HL-60/S4 treated with phorbol 12-myristate 13-acetate at 8.2 ng/mL for 4 days and 3 days (cell line): ENCODE data around the gene WBP4.
"Not testable (repeated sequence)": the region's sequence is repeated elsewhere in the genome, so short reads cannot be mapped to it uniquely, and the experiment has no call there.

ENCODE experiments used
- in situ Hi-C: fragments of 300-500 bp; cut with MboI; formaldehyde crosslinking; loops from 2 replicates; pipeline ENCODE4 v1.15.0; 2022; ENCODE audit warnings: low sequenced_read_pairs

WBP4 gene

DNA sequence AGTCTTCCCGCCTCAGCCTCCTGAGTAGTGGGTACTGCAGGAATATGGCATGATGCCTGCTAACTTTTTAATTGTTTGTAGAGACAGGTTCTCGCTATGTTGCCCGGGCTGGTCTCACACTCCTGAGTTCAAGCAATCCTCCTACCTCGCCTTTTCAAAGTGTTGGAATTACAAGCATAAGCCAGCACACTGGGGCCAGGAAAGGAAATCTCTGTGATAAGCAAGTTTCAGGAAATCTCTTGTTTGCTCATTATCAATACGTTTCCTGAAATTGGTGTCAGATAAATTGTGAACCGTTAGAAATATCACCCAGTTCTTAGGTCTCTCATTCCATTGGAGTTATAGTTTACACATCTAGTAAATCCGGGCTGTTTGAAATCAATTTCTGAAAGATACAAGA, 14.2 kb downstream of the WBP4 start:
- in situ Hi-C loops: no loop called here

DNA sequence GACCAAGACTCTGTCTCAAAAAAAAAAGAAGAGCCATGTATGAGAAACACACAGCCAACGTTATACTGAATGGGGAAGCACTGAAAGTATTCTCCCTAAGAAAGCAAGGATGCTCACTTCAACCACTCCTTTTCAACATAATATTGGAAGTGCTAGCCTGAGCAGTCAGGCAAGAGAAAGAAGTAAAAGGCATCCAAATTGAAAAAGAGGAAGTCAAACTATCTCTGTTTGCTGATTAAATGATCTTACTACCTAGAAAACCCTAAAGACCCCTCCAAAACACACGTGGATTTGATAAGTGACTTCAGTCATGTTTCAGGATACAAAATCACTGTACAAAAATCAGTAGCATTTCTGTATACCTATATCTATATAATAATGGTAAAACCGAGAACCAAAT, 16.2 kb downstream of the WBP4 start:
- in situ Hi-C loops: no loop called here

GRCh38 chr13:41079725-41080124, 18.4 kb downstream of the WBP4 start:
- in situ Hi-C loops: no loop called here

DNA sequence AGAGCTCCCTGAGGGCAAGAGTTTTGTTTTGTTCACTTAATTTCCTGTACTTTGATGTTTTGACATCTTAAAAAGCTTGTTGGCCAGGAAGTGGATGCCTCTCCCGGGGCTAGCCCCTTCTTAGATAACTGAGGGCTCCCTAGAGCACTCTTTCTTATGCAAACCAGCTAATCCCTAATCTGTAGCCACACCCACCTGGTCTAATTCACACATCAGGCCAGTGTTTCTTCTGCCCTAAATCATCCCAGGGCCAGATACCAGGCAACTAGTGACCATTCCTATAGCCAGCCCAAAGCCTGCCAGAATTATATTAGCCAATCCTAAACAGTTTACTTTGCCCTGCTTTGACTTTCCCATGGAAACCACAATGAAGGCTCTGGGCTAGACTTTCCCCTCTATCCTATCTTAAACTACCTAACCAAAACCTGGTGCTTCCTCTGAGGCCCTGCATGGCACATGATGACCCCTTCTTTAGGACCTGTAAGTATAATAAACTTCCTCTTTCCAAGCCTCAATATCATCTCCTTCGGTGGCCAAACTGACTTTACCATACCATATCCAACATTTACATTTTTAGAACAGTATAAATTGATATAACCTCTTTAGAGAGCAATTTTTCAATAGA, 24.8 kb downstream of the WBP4 start:
- in situ Hi-C loops: no loop called here

- in situ Hi-C loops: not testable (repeated sequence)
Measured at GRCh38 chr13:41095681-41096080, 34.4 kb downstream of the WBP4 start.

DNA sequence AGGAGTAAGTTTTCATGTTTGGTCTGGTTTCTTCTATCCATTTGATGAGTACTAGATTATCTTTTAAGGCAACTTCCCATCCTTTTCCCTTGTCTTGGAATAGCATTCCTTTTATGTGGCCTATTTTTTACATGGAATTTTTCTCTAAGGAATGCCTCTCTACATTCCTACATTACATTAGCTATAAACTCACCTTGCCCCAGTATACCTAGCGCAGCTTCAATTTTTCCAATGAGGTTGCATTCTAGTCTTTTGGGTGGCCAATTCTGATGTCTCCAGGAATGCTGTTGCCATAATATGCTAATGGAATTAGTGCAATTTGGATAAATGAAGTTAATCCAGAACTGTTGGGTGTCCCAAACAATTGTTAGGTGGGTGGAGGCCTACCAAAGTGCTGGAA, 37.5 kb downstream of the WBP4 start:
- in situ Hi-C loops: no loop called here

- in situ Hi-C loops: no loop called here
Measured at GRCh38 chr13:41099986-41100385, 38.7 kb downstream of the WBP4 start.

DNA sequence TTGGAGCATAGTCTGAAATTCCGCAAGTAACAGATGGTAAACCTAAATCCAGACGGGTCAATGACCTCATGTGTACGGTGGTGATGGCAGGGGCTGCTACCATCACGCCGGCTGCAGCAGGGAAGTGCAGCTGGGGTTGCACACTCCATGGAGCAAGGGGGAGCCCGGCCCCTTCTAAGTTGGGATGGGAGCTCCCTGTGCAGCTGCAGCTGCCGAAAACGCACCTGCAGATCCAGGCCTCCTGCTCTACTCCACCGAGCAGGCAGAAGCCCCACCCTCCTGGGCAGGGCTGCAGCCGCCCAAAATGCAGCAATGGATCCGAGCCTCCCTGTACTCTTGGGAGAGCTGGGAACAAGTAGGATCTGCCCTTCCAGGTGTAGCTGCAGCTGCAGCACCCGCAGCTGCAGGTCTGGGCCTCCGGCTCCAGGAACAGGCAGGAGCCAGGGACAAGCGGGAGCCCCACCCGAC, 45.8 kb downstream of the WBP4 start:
- in situ Hi-C loops: no loop called here

DNA sequence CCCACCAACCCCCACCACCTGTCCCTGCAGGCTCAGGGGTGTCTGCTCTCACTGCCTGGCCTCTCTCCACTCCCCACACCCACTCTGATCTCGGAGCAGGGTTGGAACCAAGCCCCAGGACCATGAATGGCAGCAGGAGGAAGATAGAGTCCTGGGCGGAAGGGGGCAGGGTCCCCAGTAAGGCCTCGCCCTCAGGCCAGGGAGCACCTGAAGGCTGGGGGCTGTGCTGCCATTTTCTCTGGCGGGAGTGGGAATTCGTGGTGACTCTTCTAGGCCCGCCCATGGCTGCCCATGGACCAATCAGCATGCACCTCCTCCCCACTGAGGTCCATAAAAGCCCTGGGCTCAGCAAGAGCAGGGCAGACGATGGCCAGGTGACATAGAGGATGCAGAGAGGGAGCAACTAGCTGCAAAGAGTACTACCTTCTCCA, 46.3 kb downstream of the WBP4 start:
- in situ Hi-C loops: no loop called here

GRCh38 chr13:41111454-41111853, 50.1 kb downstream of the WBP4 start:
- in situ Hi-C loops: no loop called here

GRCh38 chr13:41117869-41118268, 56.6 kb downstream of the WBP4 start:
- in situ Hi-C loops: no loop called here

DNA sequence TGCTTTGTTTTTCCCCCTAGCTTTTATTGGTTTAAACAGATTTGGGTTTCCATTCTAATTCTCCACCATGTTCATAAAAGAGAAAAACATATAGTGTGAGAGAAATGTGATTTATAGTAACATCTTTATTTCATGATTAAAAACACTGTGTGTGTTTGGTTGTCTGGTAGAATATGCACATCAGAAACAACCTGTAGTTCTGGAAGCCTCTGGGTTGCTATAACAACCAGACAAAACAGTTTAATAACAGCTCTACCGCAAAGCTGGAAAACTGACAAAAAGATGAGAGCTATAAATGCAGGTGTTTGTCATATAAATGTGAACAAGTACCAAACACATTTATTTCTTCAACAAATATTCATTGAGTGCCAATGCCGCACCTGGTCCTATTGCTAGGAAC, 61.5 kb downstream of the WBP4 start:
- in situ Hi-C loops: no loop called here

- in situ Hi-C loops: no loop called here
Measured at GRCh38 chr13:41127701-41128100, 66.4 kb downstream of the WBP4 start.

DNA sequence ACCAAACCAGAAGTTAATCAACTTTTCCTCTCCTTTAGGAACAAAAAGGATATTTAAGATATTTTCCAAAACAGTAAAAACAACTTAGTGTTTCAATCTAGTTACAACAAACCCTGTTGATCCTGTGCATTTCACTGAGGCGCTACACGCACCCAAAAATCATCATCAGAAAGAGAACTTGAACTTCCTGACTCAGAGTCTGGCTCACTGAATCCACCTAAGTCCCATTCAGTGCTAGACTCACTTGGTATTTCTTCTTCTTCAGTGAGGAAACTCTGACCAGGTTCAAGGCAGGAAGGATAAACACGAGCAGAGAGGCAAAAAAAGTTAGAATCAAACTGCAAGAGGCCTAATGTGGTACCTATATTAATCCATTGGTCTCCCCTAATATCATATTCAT, 69.0 kb downstream of the WBP4 start:
- in situ Hi-C loops: no loop called here

- in situ Hi-C loops: not testable (repeated sequence)
Measured at GRCh38 chr13:41131189-41131588, 69.9 kb downstream of the WBP4 start.

DNA sequence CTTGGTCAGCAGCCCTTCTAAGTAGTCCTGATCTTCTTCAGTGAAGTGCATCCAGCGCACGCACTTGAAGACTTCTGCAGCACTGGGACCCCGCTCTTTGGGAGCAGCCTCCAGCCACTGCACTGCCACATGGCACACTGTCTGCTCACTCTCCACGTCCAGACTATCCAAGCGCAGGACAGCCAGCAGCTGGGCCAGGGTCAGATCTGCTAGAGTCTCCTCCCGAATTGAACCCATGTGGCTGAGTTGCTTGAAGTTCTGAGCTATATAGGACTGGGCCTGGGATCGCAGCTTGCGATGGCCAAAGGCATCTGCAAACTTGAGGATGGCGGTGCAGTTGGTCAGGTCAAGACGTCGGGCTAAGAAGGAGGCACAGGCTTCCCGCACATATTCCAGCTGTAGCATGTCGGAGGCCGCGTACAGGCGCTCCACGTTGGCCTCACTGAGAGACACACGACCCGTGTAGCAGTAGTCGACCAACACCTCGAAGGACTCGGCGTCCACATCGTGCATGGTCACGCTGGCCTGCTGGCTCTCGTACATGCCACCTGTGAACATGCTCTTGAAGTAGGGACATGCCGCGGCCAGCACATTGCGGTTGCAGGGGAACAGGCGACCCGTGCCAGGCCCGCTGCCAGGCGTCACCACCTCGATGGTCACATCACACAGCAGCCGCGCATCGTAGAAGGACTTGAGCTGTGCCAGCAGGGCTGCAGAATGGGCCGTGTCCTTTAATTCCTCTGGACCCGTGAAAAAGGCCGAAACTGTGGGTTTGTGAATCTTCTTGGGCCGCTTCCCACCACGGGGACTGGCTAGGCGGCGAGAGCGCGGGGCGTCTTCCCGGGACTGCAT, 70.6 kb downstream of the WBP4 start:
- in situ Hi-C loops: not testable (repeated sequence)

GRCh38 chr13:41132512-41133152, 71.3 kb downstream of the WBP4 start, which contains the start of gene KBTBD6:
TSS of gene KBTBD6 (minus strand) at chr13:41132802. CDS start at chr13:41132511, 291 bp downstream.
- in situ Hi-C loops: no loop called here
